ENCODE results near the gene KCTD11. TPM values are rescaled to one million over a fixed set of nuclear protein-coding genes. Genes with fewer than 3 reads are reported as not detected.
"Not testable (repeated sequence)": the region's sequence is repeated elsewhere in the genome, so short reads cannot be mapped to it uniquely, and the experiment has no call there.

KCTD11 gene
- total RNA-seq, 2 experiments from 2014 or later, result 6.0 to 6.1 TPM

- Mint-ChIP-seq H3K27me3 (no peaks in the 10 kb centered on the region), H3K27ac (peak overlapping the region; percentile 18), H3K4me3 (no peak overlapping the region), H3K36me3 (peaks cover 14% of the 10 kb centered on the region), H3K9me3 (ENCODE audit: low read depth) (no peaks in the 10 kb centered on the region), H3K4me1 (peaks cover 49% of the 10 kb centered on the region)
- ATAC-seq, result no peak
- peak; percentile 48 for DNase-seq
- CTCF ChIA-PET, result interaction anchor here (1.0 to 6.7 kb wide), 11 partner anchors 9 to 335 kb away, joined by 3 to 88 read pairs (median 10); partner anchors contain the start of genes ACAP1, NEURL4, SENP3 and SLC2A4
Observed at GRCh38 chr17:7354262-7354843, 2.4 kb downstream of the KCTD11 start.

GRCh38 chr17:7355053-7355452, 3.1 kb downstream of the KCTD11 start, which contains the start of gene TMEM95:
TMEM95 (plus strand) TSS chr17:7355156; CDS start chr17:7355205, 49 bp downstream.
- H3K4me3 Mint-ChIP-seq, result no peak within 1 kb of the TSS
- H3K4me1 Mint-ChIP-seq, result peaks cover 43% of the 10 kb centered on the region

GRCh38 chr17:7355573-7355972, 3.6 kb downstream of the KCTD11 start:
- H3K4me3 Mint-ChIP-seq, result no peak overlapping the region
- no peaks in the 10 kb centered on the region for H3K27me3 Mint-ChIP-seq
- DNase-seq (no peak), ATAC-seq (no peak)
- peaks cover 40% of the 10 kb centered on the region for H3K4me1 Mint-ChIP-seq
- peaks cover 8% of the 10 kb centered on the region for H3K36me3 Mint-ChIP-seq
- CTCF ChIA-PET, result interaction anchor here (0.6 to 6.7 kb wide), 49 partner anchors 10 to 361 kb away, joined by 3 to 88 read pairs (median 4); partner anchors contain the start of genes ACAP1, NEURL4, PLSCR3 and POLR2A
- no peaks in the 10 kb centered on the region for H3K9me3 Mint-ChIP-seq (ENCODE audit: low read depth)
- H3K27ac Mint-ChIP-seq, result no peak overlapping the region

More at GRCh38 chr17:7355053-7355452, 3.1 kb downstream of the KCTD11 start, which contains the start of gene TMEM95:
- DNase-seq (peak; percentile 42), ATAC-seq (no peak)
- Mint-ChIP-seq H3K9me3 (ENCODE audit: low read depth) (no peaks in the 10 kb centered on the region), H3K27me3 (no peaks in the 10 kb centered on the region), H3K27ac (peak within 1 kb of the TSS; percentile 18), H3K36me3 (peaks cover 11% of the 10 kb centered on the region)
- CTCF ChIA-PET, result interaction anchor here (0.8 to 6.7 kb wide), 18 partner anchors 10 to 334 kb away, joined by 3 to 88 read pairs (median 8); partner anchors contain the start of genes ACAP1, NEURL4, SENP3 and SLC2A4

- ATAC-seq, result peak; percentile 73
- peak; percentile 92 for DNase-seq
- CTCF ChIA-PET, result interaction anchor here (0.6 to 6.7 kb wide), 52 partner anchors 10 to 360 kb away, joined by 3 to 88 read pairs (median 4); partner anchors contain the start of genes ACAP1, NEURL4, PLSCR3 and POLR2A
- Mint-ChIP-seq H3K27ac (no peak overlapping the region), H3K4me1 (peaks cover 35% of the 10 kb centered on the region), H3K27me3 (no peaks in the 10 kb centered on the region), H3K4me3 (no peak overlapping the region), H3K36me3 (peaks cover 6% of the 10 kb centered on the region), H3K9me3 (ENCODE audit: low read depth) (no peaks in the 10 kb centered on the region)
Observed at GRCh38 chr17:7356072-7356549, 4.1 kb downstream of the KCTD11 start.

- ATAC-seq, result no peak
- H3K27ac Mint-ChIP-seq, result no peak overlapping the region
- CTCF ChIA-PET, result interaction anchor here (0.9 to 6.7 kb wide), 27 partner anchors 9 to 331 kb away, joined by 3 to 88 read pairs (median 6); partner anchors contain the start of genes ACAP1, NEURL4, PLSCR3 and POLR2A
- H3K9me3 Mint-ChIP-seq (ENCODE audit: low read depth), result no peaks in the 10 kb centered on the region
- H3K4me1 Mint-ChIP-seq, result peaks cover 32% of the 10 kb centered on the region
- H3K4me3 Mint-ChIP-seq, result no peak overlapping the region
- H3K36me3 Mint-ChIP-seq, result peaks cover 3% of the 10 kb centered on the region
- H3K27me3 Mint-ChIP-seq, result no peaks in the 10 kb centered on the region
- no peak for DNase-seq
Observed at GRCh38 chr17:7356756-7357155, 4.8 kb downstream of the KCTD11 start.

GRCh38 chr17:7357381-7357780, 5.4 kb downstream of the KCTD11 start:
- Mint-ChIP-seq H3K27ac (no peak overlapping the region), H3K36me3 (peaks cover 2% of the 10 kb centered on the region), H3K27me3 (peaks cover 2% of the 10 kb centered on the region), H3K4me3 (no peak overlapping the region), H3K9me3 (ENCODE audit: low read depth) (no peaks in the 10 kb centered on the region), H3K4me1 (peaks cover 30% of the 10 kb centered on the region)
- ATAC-seq (no peak), DNase-seq (no peak)
- CTCF ChIA-PET, result interaction anchor here (2.1 to 6.7 kb wide), 3 partner anchors 79 to 232 kb away, joined by 11 to 88 read pairs (median 41); partner anchors contain the start of genes SENP3, SOX15 and TMEM102

GRCh38 chr17:7361906-7362305, 9.9 kb downstream of the KCTD11 start:
- DNase-seq (no peak), ATAC-seq (no peak)
- Mint-ChIP-seq H3K27me3 (peaks cover 2% of the 10 kb centered on the region), H3K36me3 (no peaks in the 10 kb centered on the region), H3K4me3 (no peak overlapping the region), H3K9me3 (ENCODE audit: low read depth) (no peaks in the 10 kb centered on the region), H3K27ac (no peak overlapping the region), H3K4me1 (no peaks in the 10 kb centered on the region)
- CTCF ChIA-PET, result interaction anchor here (1.6 kb wide), 1 partner anchor 199 kb away, joined by 7 read pairs; the partner anchor contains the start of gene SENP3

- Mint-ChIP-seq H3K27ac (no peak overlapping the region), H3K4me1 (no peaks in the 10 kb centered on the region), H3K4me3 (no peak overlapping the region), H3K36me3 (no peaks in the 10 kb centered on the region), H3K9me3 (ENCODE audit: low read depth) (no peaks in the 10 kb centered on the region), H3K27me3 (peaks cover 2% of the 10 kb centered on the region)
- CTCF ChIA-PET, result interaction anchor here (0.7 to 1.6 kb wide), 2 partner anchors 144 to 198 kb away, joined by 4 to 7 read pairs; partner anchors contain the start of gene SENP3
- no peak for ATAC-seq
- no peak for DNase-seq
Observed at GRCh38 chr17:7363311-7363710, 11.3 kb downstream of the KCTD11 start.

- H3K9me3 Mint-ChIP-seq (ENCODE audit: low read depth); H3K4me3 Mint-ChIP-seq; H3K4me1 Mint-ChIP-seq; H3K27me3 Mint-ChIP-seq; H3K27ac Mint-ChIP-seq; DNase-seq; H3K36me3 Mint-ChIP-seq; ATAC-seq: not testable (repeated sequence)
- CTCF ChIA-PET, result interaction anchor here (0.9 kb wide), 1 partner anchor 10 kb away, joined by 4 read pairs; no protein-coding TSS in a partner anchor
Observed at GRCh38 chr17:7365963-7366362, 14.0 kb downstream of the KCTD11 start.

- no peaks in the 10 kb centered on the region for H3K4me1 Mint-ChIP-seq
- H3K36me3 Mint-ChIP-seq, result no peaks in the 10 kb centered on the region
- no peak overlapping the region for H3K4me3 Mint-ChIP-seq
- no peak for ATAC-seq
- no peaks in the 10 kb centered on the region for H3K9me3 Mint-ChIP-seq (ENCODE audit: low read depth)
- CTCF ChIA-PET, result interaction anchor here (1.2 kb wide), 1 partner anchor 11 kb away, joined by 3 read pairs; no protein-coding TSS in a partner anchor
- DNase-seq, result no peak
- peaks cover 3% of the 10 kb centered on the region for H3K27me3 Mint-ChIP-seq
- H3K27ac Mint-ChIP-seq, result no peak overlapping the region
Observed at GRCh38 chr17:7367083-7367482, 15.1 kb downstream of the KCTD11 start.

- ATAC-seq (no peak), DNase-seq (no peak)
- CTCF ChIA-PET, result interaction anchor here (0.5 to 1.2 kb wide), 3 partner anchors 12 to 153 kb away, joined by 3 read pairs; no protein-coding TSS in a partner anchor
- Mint-ChIP-seq H3K27ac (no peak overlapping the region), H3K27me3 (peaks cover 3% of the 10 kb centered on the region), H3K9me3 (ENCODE audit: low read depth) (no peaks in the 10 kb centered on the region), H3K4me1 (no peaks in the 10 kb centered on the region), H3K4me3 (no peak overlapping the region), H3K36me3 (no peaks in the 10 kb centered on the region)
Observed at GRCh38 chr17:7367918-7368598, 16.1 kb downstream of the KCTD11 start.

GRCh38 chr17:7368599-7368994, 16.6 kb downstream of the KCTD11 start:
- not testable (repeated sequence) for DNase-seq; H3K27ac Mint-ChIP-seq; H3K9me3 Mint-ChIP-seq (ENCODE audit: low read depth); ATAC-seq; H3K36me3 Mint-ChIP-seq; H3K4me1 Mint-ChIP-seq; H3K27me3 Mint-ChIP-seq; H3K4me3 Mint-ChIP-seq
- CTCF ChIA-PET, result interaction anchor here (0.6 kb wide), 1 partner anchor 153 kb away, joined by 3 read pairs; no protein-coding TSS in a partner anchor

- ATAC-seq (no peak), DNase-seq (no peak)
- Mint-ChIP-seq H3K4me1 (no peaks in the 10 kb centered on the region), H3K27me3 (peaks cover 3% of the 10 kb centered on the region), H3K36me3 (no peaks in the 10 kb centered on the region), H3K4me3 (no peak overlapping the region), H3K9me3 (ENCODE audit: low read depth) (no peaks in the 10 kb centered on the region), H3K27ac (no peak overlapping the region)
- CTCF ChIA-PET, result no interaction called here
Observed at GRCh38 chr17:7369825-7370224, 17.9 kb downstream of the KCTD11 start.
